GM20000 (cell line): ENCODE results near the gene PTPRK.

Experiments used
- DNase-seq: peaks from one replicate; pipeline ENCODE4 v3.0.0; 2012; ENCODE audit warnings: low spot score
- CTCF ChIP-seq: IDR thresholded peaks from 2 replicates; pipeline ENCODE4 v1.5.1; 2012; ENCODE audit warnings: mild to moderate bottlenecking, control low read depth; ENCODE audit errors: extremely low read depth, missing control alignments

PTPRK gene

GRCh38 chr6:128499079-128499731 is 21.2 kb downstream of the PTPRK start:
- no peak for TF ChIP-seq CTCF
- DNase-seq = no peak

- no peak for TF ChIP-seq CTCF
- DNase-seq = no peak
Observed at GRCh38 chr6:128498234-128498633, 22.2 kb downstream of the PTPRK start.

- no peak for TF ChIP-seq CTCF
- DNase-seq = no peak
Observed at GRCh38 chr6:128495536-128496333, 24.7 kb downstream of the PTPRK start.

- DNase-seq = no peak
Observed at GRCh38 chr6:128494440-128494839, 26.0 kb downstream of the PTPRK start.

GRCh38 chr6:128493877-128494276 is 26.5 kb downstream of the PTPRK start:
- DNase-seq = no peak
- TF ChIP-seq CTCF = no peak

More at GRCh38 chr6:128494440-128494839, 26.0 kb downstream of the PTPRK start:
- no peak for TF ChIP-seq CTCF

GRCh38 chr6:128492386-128492785 is 28.0 kb downstream of the PTPRK start:
- TF ChIP-seq CTCF = no peak
- DNase-seq = no peak

GRCh38 chr6:128491610-128492206 is 28.7 kb downstream of the PTPRK start:
- no peak for TF ChIP-seq CTCF
- no peak for DNase-seq
